Activated CD4-positive, alpha-beta T cell treated with anti-CD3 and anti-CD28 coated beads for 36 hours (primary cell): ENCODE data around the gene TSPAN14. TPM values are rescaled to one million over a fixed set of nuclear protein-coding genes. Genes with fewer than 3 reads are reported as not detected.

ENCODE experiments used
- ATAC-seq: fragments of 200-7000 bp; cut with Tn5 transposase; one replicate; pipeline ENCODE4 v1.10.0; 2021; ENCODE audit warnings: mild to moderate bottlenecking, moderate library complexity
- CTCF ChIA-PET: fragments of 350-600 bp; sonication (Branson Sonifier 250); formaldehyde crosslinking; loops from one replicate; lab custom pipeline; 2021; ENCODE audit warnings: antibody characterized with exemption; lab: Charles Lee
- POLR2A ChIA-PET: fragments of 350-600 bp; sonication (Branson Sonifier 250); formaldehyde crosslinking; loops from one replicate; lab custom pipeline; 2021; ENCODE audit warnings: antibody characterized with exemption, inconsistent platforms; lab: Charles Lee
- DNase-seq: peaks from one replicate; pipeline ENCODE4 v3.0.0-alpha.2; 2020
- H3K27ac Mint-ChIP-seq: one replicate; pipeline ENCODE4 v1.8.0; 2021; ENCODE audit warnings: mixed read lengths
- H3K27me3 Mint-ChIP-seq: one replicate; pipeline ENCODE4 v1.8.0; 2021; ENCODE audit warnings: mixed read lengths
- H3K36me3 Mint-ChIP-seq: one replicate; pipeline ENCODE4 v1.8.0; 2021; ENCODE audit warnings: low read depth, mixed read lengths
- H3K4me1 Mint-ChIP-seq: one replicate; pipeline ENCODE4 v1.8.0; 2021; ENCODE audit warnings: mixed read lengths
- H3K4me3 Mint-ChIP-seq: one replicate; pipeline ENCODE4 v1.8.0; 2021; ENCODE audit warnings: mild to moderate bottlenecking, moderate library complexity, mixed read lengths
- H3K9me3 Mint-ChIP-seq: one replicate; pipeline ENCODE4 v1.8.0; 2021; ENCODE audit warnings: low read depth, mixed read lengths
- intact Hi-C, 2 experiments: fragments of 100-400 bp; cut with DNase I in 1 of 2; cut with micrococcal nuclease in 1 of 2; formaldehyde crosslinking; loops; one replicate each; pipeline versions ENCODE4 v1.14.2 to v1.15.1; 2022 to 2024; cut with DNase I, micrococcal nuclease
- total RNA-seq, 2 experiments: library from RNA; stranded (reverse); gene quantifications; one replicate each; pipeline ENCODE4 v1.2.3, GENCODE V29; 2021

Gene TSPAN14
- total RNA-seq, 2 experiments from 2014 or later, result 37.6 to 43.8 TPM

GRCh38 chr10:80444646-80445319 lies 9.3 kb upstream of the TSPAN14 start:
- H3K36me3 Mint-ChIP-seq, result no peaks in the 10 kb centered on the region
- peaks cover 64% of the 10 kb centered on the region for H3K4me1 Mint-ChIP-seq

GRCh38 chr10:80447436-80448190 lies 6.5 kb upstream of the TSPAN14 start:
- H3K4me1 Mint-ChIP-seq, result peaks cover 64% of the 10 kb centered on the region
- no peaks in the 10 kb centered on the region for H3K9me3 Mint-ChIP-seq
- no peak for ATAC-seq
- H3K27ac Mint-ChIP-seq, result peak overlapping the region; percentile 32
- H3K27me3 Mint-ChIP-seq, result no peaks in the 10 kb centered on the region
- CTCF ChIA-PET, result interaction anchor here (0.6 to 12.9 kb wide), 2 partner anchors 9 to 55 kb away, joined by 3 to 367 read pairs; no protein-coding TSS in a partner anchor
- no peak overlapping the region for H3K4me3 Mint-ChIP-seq
- no peak for DNase-seq
- intact Hi-C loops, result loop anchor here in 1 of 2 experiments (10.0 kb wide), 2 partner anchors 217 to 247 kb away; no protein-coding TSS in a partner anchor
- POLR2A ChIA-PET, result interaction anchor here (1.2 kb wide), 1 partner anchor 19 kb away, joined by 3 read pairs; no protein-coding TSS in a partner anchor
- no peaks in the 10 kb centered on the region for H3K36me3 Mint-ChIP-seq

More at GRCh38 chr10:80444646-80445319, 9.3 kb upstream of the TSPAN14 start:
- intact Hi-C loops, result loop anchor here (1.0 to 10.0 kb wide), 5 partner anchors 61 to 250 kb away; no protein-coding TSS in a partner anchor
- no peaks in the 10 kb centered on the region for H3K27me3 Mint-ChIP-seq
- ATAC-seq (peak; percentile 83), DNase-seq (peak; percentile 65)
- no peak overlapping the region for H3K4me3 Mint-ChIP-seq
- peak overlapping the region; percentile 48 for H3K27ac Mint-ChIP-seq
- no peaks in the 10 kb centered on the region for H3K9me3 Mint-ChIP-seq
- CTCF ChIA-PET, result interaction anchor here (0.6 to 12.9 kb wide), 42 partner anchors 8 to 1165 kb away, joined by 3 to 367 read pairs (median 4); partner anchors contain the start of gene TSPAN14
- POLR2A ChIA-PET, result interaction anchor here (0.6 to 2.1 kb wide), 4 partner anchors 14 to 97 kb away, joined by 3 to 8 read pairs (median 6); no protein-coding TSS in a partner anchor

GRCh38 chr10:80448209-80448942 lies 5.7 kb upstream of the TSPAN14 start:
- Mint-ChIP-seq H3K27me3 (no peaks in the 10 kb centered on the region), H3K27ac (peak overlapping the region; percentile 11), H3K36me3 (no peaks in the 10 kb centered on the region), H3K4me1 (peaks cover 62% of the 10 kb centered on the region), H3K4me3 (no peak overlapping the region), H3K9me3 (no peaks in the 10 kb centered on the region)
- intact Hi-C loops, result loop anchor here in 1 of 2 experiments (10.0 kb wide), 2 partner anchors 216 to 246 kb away; no protein-coding TSS in a partner anchor
- DNase-seq (no peak), ATAC-seq (no peak)
- POLR2A ChIA-PET, result interaction anchor here (1.2 kb wide), 1 partner anchor 18 kb away, joined by 3 read pairs; no protein-coding TSS in a partner anchor
- CTCF ChIA-PET, result interaction anchor here (0.8 to 12.9 kb wide), 6 partner anchors 20 to 70 kb away, joined by 3 to 367 read pairs (median 4); no protein-coding TSS in a partner anchor

- CTCF ChIA-PET, result interaction anchor here (0.7 to 12.9 kb wide), 8 partner anchors 10 to 71 kb away, joined by 3 to 367 read pairs (median 4); no protein-coding TSS in a partner anchor
- Mint-ChIP-seq H3K4me1 (peaks cover 54% of the 10 kb centered on the region), H3K27me3 (no peaks in the 10 kb centered on the region), H3K4me3 (no peak overlapping the region), H3K27ac (peak overlapping the region; percentile 11), H3K36me3 (no peaks in the 10 kb centered on the region), H3K9me3 (no peaks in the 10 kb centered on the region)
- POLR2A ChIA-PET, result interaction anchor here (0.5 to 1.1 kb wide), 2 partner anchors 56 to 90 kb away, joined by 3 read pairs; no protein-coding TSS in a partner anchor
- intact Hi-C loops, result loop anchor here in 1 of 2 experiments (10.0 kb wide), 2 partner anchors 215 to 245 kb away; no protein-coding TSS in a partner anchor
- no peak for DNase-seq
- ATAC-seq, result no peak
Observed at GRCh38 chr10:80449520-80449919, 4.6 kb upstream of the TSPAN14 start.

- peaks cover 3% of the 10 kb centered on the region for H3K36me3 Mint-ChIP-seq
- ChIA-PET POLR2A (no interaction called here), CTCF (interaction anchor here (1.2 to 12.9 kb wide), 2 partner anchors 18 to 51 kb away, joined by 4 to 367 read pairs; no protein-coding TSS in a partner anchor)
- intact Hi-C loops, result loop anchor here (5.0 to 10.0 kb wide), 2 partner anchors 249 to 1126 kb away; no protein-coding TSS in a partner anchor
- no peak for DNase-seq
- H3K4me1 Mint-ChIP-seq, result peaks cover 43% of the 10 kb centered on the region
- no peaks in the 10 kb centered on the region for H3K27me3 Mint-ChIP-seq
- H3K9me3 Mint-ChIP-seq, result no peaks in the 10 kb centered on the region
- ATAC-seq, result no peak
- H3K4me3 Mint-ChIP-seq, result no peak overlapping the region
- H3K27ac Mint-ChIP-seq, result no peak overlapping the region
Observed at GRCh38 chr10:80451132-80451531, 3.0 kb upstream of the TSPAN14 start.

GRCh38 chr10:80452069-80452468 lies 2.0 kb upstream of the TSPAN14 start:
- peaks cover 8% of the 10 kb centered on the region for H3K36me3 Mint-ChIP-seq
- H3K4me1 Mint-ChIP-seq, result peaks cover 43% of the 10 kb centered on the region
- intact Hi-C loops, result loop anchor here (5.0 to 10.0 kb wide), 2 partner anchors 250 to 1127 kb away; no protein-coding TSS in a partner anchor
- ChIA-PET CTCF (interaction anchor here (2.4 to 12.9 kb wide), 2 partner anchors 8 to 50 kb away, joined by 12 to 367 read pairs; no protein-coding TSS in a partner anchor), POLR2A (no interaction called here)
- no peak for DNase-seq
- H3K9me3 Mint-ChIP-seq, result no peaks in the 10 kb centered on the region
- ATAC-seq, result no peak
- H3K27ac Mint-ChIP-seq, result no peak overlapping the region
- H3K4me3 Mint-ChIP-seq, result no peak overlapping the region
- H3K27me3 Mint-ChIP-seq, result no peaks in the 10 kb centered on the region

GRCh38 chr10:80452640-80453039 lies 1.5 kb upstream of the TSPAN14 start:
- ATAC-seq (no peak), DNase-seq (no peak)
- CTCF ChIA-PET, result interaction anchor here (1.0 to 12.9 kb wide), 4 partner anchors 8 to 75 kb away, joined by 5 to 367 read pairs (median 10); no protein-coding TSS in a partner anchor
- H3K27me3 Mint-ChIP-seq, result no peaks in the 10 kb centered on the region
- no peak overlapping the region for H3K27ac Mint-ChIP-seq
- H3K4me1 Mint-ChIP-seq, result peaks cover 43% of the 10 kb centered on the region
- intact Hi-C loops, result loop anchor here (1.0 to 10.0 kb wide), 3 partner anchors 44 to 1128 kb away; partner anchors contain the start of gene PRXL2A (in 1 of the 2)
- no peaks in the 10 kb centered on the region for H3K9me3 Mint-ChIP-seq
- peaks cover 13% of the 10 kb centered on the region for H3K36me3 Mint-ChIP-seq
- POLR2A ChIA-PET, result interaction anchor here (1.3 kb wide), 1 partner anchor 53 kb away, joined by 4 read pairs; no protein-coding TSS in a partner anchor
- H3K4me3 Mint-ChIP-seq, result no peak overlapping the region

GRCh38 chr10:80453056-80453841 lies 861 bp upstream of the TSPAN14 start:
- intact Hi-C loops, result loop anchor here (1.0 to 10.0 kb wide), 3 partner anchors 45 to 1128 kb away; partner anchors contain the start of gene PRXL2A (in 1 of the 2)
- peaks cover 45% of the 10 kb centered on the region for H3K4me1 Mint-ChIP-seq
- POLR2A ChIA-PET, result interaction anchor here (1.3 kb wide), 1 partner anchor 52 kb away, joined by 4 read pairs; no protein-coding TSS in a partner anchor
- H3K36me3 Mint-ChIP-seq, result peaks cover 16% of the 10 kb centered on the region
- ATAC-seq (no peak), DNase-seq (peak; percentile 20)
- no peaks in the 10 kb centered on the region for H3K27me3 Mint-ChIP-seq
- peak overlapping the region; percentile 34 for H3K27ac Mint-ChIP-seq
- H3K9me3 Mint-ChIP-seq, result no peaks in the 10 kb centered on the region
- peak overlapping the region; percentile 67 for H3K4me3 Mint-ChIP-seq
- CTCF ChIA-PET, result interaction anchor here (0.7 to 12.9 kb wide), 6 partner anchors 9 to 75 kb away, joined by 3 to 367 read pairs (median 6); no protein-coding TSS in a partner anchor
